GM12878 (cell line): Measurements from ENCODE around the gene LINGO1. TPM values are rescaled to one million over a fixed set of nuclear protein-coding genes. Genes with fewer than 3 reads are reported as not detected.

ENCODE experiments used
- ATAC-seq: fragments of 200-7000 bp; cut with Tn5 transposase; 3 replicates; pipeline ENCODE4 v1.9.1; 2020; ENCODE audit warnings: mild to moderate bottlenecking, moderate library complexity
- BruUV-seq: library from RNA; stranded (reverse); fragments of 400-500 nt; replicated peaks from 2 replicates; lab custom pipeline; 2021; lab: Mats Ljungman, UMichigan
- CTCF ChIA-PET: fragments of 300-600 bp; sonication (Branson Sonifier 250); formaldehyde crosslinking; extraction: SDS; loops from one replicate; lab custom pipeline; 2021; ENCODE audit warnings: inconsistent platforms; lab: Yijun Ruan, JAX
- POLR2A ChIA-PET: fragments of 350-600 bp; formaldehyde crosslinking; extraction: SDS; loops from one replicate; lab custom pipeline; 2021; ENCODE audit warnings: inconsistent platforms; lab: Charles Lee
- RAD21 ChIA-PET: fragments of 300-600 bp; sonication (Branson Sonifier 250); formaldehyde crosslinking; loops from one replicate; lab custom pipeline; 2023; ENCODE audit warnings: antibody characterized with exemption; ENCODE audit not compliant: unreplicated experiment; lab: Charles Lee
- SMC1A ChIA-PET: fragments of 300-600 bp; sonication (Branson Sonifier 250); formaldehyde crosslinking; loops from one replicate; lab custom pipeline; 2023; ENCODE audit not compliant: unreplicated experiment, uncharacterized antibody; lab: Charles Lee
- DNase-seq: peaks from one replicate; pipeline ENCODE4 v3.0.0-alpha.2; 2011; ENCODE audit warnings: low read depth, low spot score
- FAIRE-seq: peaks from 3 replicates; lab custom pipeline; 2011; peaks lifted over from hg19 to GRCh38; lab: Jason Lieb, UNC
- H2AFZ ChIP-seq: 2 replicates; pipeline ENCODE4 v1.6.0; 2011; ENCODE audit warnings: low read depth, low read length, control low read depth; ENCODE audit not compliant: control insufficient read depth
- H3K27ac ChIP-seq: 2 replicates; pipeline ENCODE4 v1.5.1; 2011; ENCODE audit warnings: control low read depth; ENCODE audit not compliant: control insufficient read depth, insufficient read depth
- H3K27me3 ChIP-seq, 2 experiments: replicated peaks in 1 of 2; 2 replicates each; pipeline versions ENCODE4 v1.6.0 to v1.6.1; 2011; ENCODE audit warnings: low read length in 1 of 2; ENCODE audit not compliant: control insufficient read depth in 2 of 2, insufficient read depth in 2 of 2
- H3K36me3 ChIP-seq, 2 experiments: 2 replicates each; pipeline ENCODE4 v1.5.1; 2011; ENCODE audit warnings: low read length in 1 of 2; ENCODE audit not compliant: control insufficient read depth in 2 of 2, insufficient read depth in 2 of 2
- H3K4me1 ChIP-seq: 2 replicates; pipeline ENCODE4 v1.6.1; 2011; ENCODE audit warnings: mild to moderate bottlenecking, low read length, moderate library complexity, mixed read lengths; ENCODE audit not compliant: control insufficient read depth, insufficient read depth
- H3K4me2 ChIP-seq: 2 replicates; pipeline ENCODE4 v1.6.0; 2011; ENCODE audit warnings: control low read depth; ENCODE audit not compliant: control insufficient read depth, insufficient read depth
- H3K4me3 ChIP-seq: fragments of 200-600 bp; sonication (generic); 2 replicates; pipeline ENCODE4 v1.5.1; 2016
- H3K79me2 ChIP-seq: 2 replicates; pipeline ENCODE4 v1.6.0; 2011; ENCODE audit warnings: low read length; ENCODE audit not compliant: control insufficient read depth, insufficient read depth
- H3K9ac ChIP-seq: 2 replicates; pipeline ENCODE4 v1.8.0; 2011; ENCODE audit warnings: low read length, control low read depth, mixed read lengths; ENCODE audit not compliant: control insufficient read depth, insufficient read depth
- H3K9me3 ChIP-seq: replicated peaks from 3 replicates; pipeline ENCODE4 v1.5.1; 2011; ENCODE audit warnings: mild to moderate bottlenecking, low read length; ENCODE audit not compliant: control insufficient read depth, insufficient read depth
- H4K20me1 ChIP-seq: 2 replicates; pipeline ENCODE4 v1.6.0; 2011; ENCODE audit not compliant: control insufficient read depth, insufficient read depth
- BACH1 ChIP-seq: fragments of 450-650 bp; IDR thresholded peaks from 2 replicates; pipeline ENCODE4 v1.6.1; 2017; ENCODE audit warnings: mild to moderate bottlenecking, borderline replicate concordance
- CBX5 ChIP-seq: sonication (generic); IDR thresholded peaks from 2 replicates; pipeline ENCODE4 v1.6.1; 2016; ENCODE audit warnings: low read depth, moderate library complexity, mild to moderate bottlenecking, inconsistent platforms
- DPF2 ChIP-seq: fragments of 450-650 bp; IDR thresholded peaks from 2 replicates; pipeline ENCODE4 v1.6.1; 2017; ENCODE audit warnings: mild to moderate bottlenecking
- IKZF1 ChIP-seq: fragments of 450-650 bp; conservative IDR thresholded peaks from 2 replicates; pipeline ENCODE4 v1.6.1; 2017; ENCODE audit warnings: antibody characterized with exemption, mild to moderate bottlenecking
- NFYB ChIP-seq: IDR thresholded peaks from 2 replicates; pipeline ENCODE4 v1.6.1; 2011; ENCODE audit warnings: low read depth, mild to moderate bottlenecking, low read length, improper control_type of control experiment, moderate library complexity; ENCODE audit not compliant: insufficient read depth
- PAX5 ChIP-seq: IDR thresholded peaks from 2 replicates; pipeline ENCODE4 v1.6.1; 2011; ENCODE audit warnings: low read depth, low read length, borderline replicate concordance
- PML ChIP-seq: IDR thresholded peaks from 2 replicates; pipeline ENCODE4 v1.6.1; 2012; ENCODE audit warnings: low read length, inconsistent platforms
- RBBP5 ChIP-seq: fragments of 200-600 bp; sonication (generic); conservative IDR thresholded peaks from 2 replicates; pipeline ENCODE4 v1.6.1; 2016
- SMAD1 ChIP-seq: fragments of 450-650 bp; IDR thresholded peaks from 2 replicates; pipeline ENCODE4 v1.6.1; 2018; ENCODE audit warnings: mild to moderate bottlenecking, low read depth; ENCODE audit not compliant: partially characterized antibody
- YBX1 ChIP-seq: fragments of 450-650 bp; IDR thresholded peaks from 2 replicates; pipeline ENCODE4 v1.6.1; 2016; ENCODE audit warnings: antibody characterized with exemption
- ZBED1 ChIP-seq: IDR thresholded peaks from 2 replicates; pipeline ENCODE4 v1.6.1; 2016; ENCODE audit warnings: borderline replicate concordance
- ZNF24 ChIP-seq: fragments of 450-650 bp; IDR thresholded peaks from 2 replicates; pipeline ENCODE4 v1.6.1; 2017; ENCODE audit warnings: antibody characterized with exemption, mild to moderate bottlenecking
- WGBS: methylation state at CpG from one replicate; pipeline ENCODE4 v1.1.6; 2016; ENCODE audit warnings: low lambda C conversion rate; ENCODE audit not compliant: insufficient replicate concordance, insufficient coverage; ENCODE audit errors: missing lambda C conversion rate; 5-methylcytosine and 5-hydroxymethylcytosine counted together
- in situ Hi-C: fragments of 300-500 bp; cut with MboI; formaldehyde crosslinking; loops from 9 replicates; pipeline ENCODE4 v1.14.3; 2018; ENCODE audit warnings: mixed read lengths
- intact Hi-C: fragments of 100-400 bp; cut with micrococcal nuclease; formaldehyde crosslinking; loops from one replicate; pipeline ENCODE4 v1.14.2; 2022; ENCODE audit not compliant: unreplicated experiment
- polyA plus RNA-seq, 11 experiments: library from polyadenylated mRNA; depleted of rRNA in 4 of 11; unstranded in 6 of 11; stranded (reverse) in 5 of 11; fragments of >200 nt; fragmentation: Nextera tagmentation in 4 of 11; fragmentation: Illumina TruSeq in 1 of 11; extraction: Ambion mirVana in 4 of 11; extraction: Trizol in 1 of 11; gene quantifications; 1 replicate in 1 of 11; 2 replicates in 10 of 11; pipeline versions ENCODE4 v1.2.1 to v1.2.3, GENCODE V29; 2011 to 2016; ENCODE audit warnings: inconsistent platforms in 2 of 11, missing spikeins in 2 of 11, low read depth in 1 of 11
- total RNA-seq, 4 experiments: library from RNA; depleted of rRNA in 3 of 4; stranded (reverse); fragments of >200 nt in 3 of 4; fragmentation: Illumina TruSeq in 1 of 4; extraction: Trizol in 1 of 4; gene quantifications; 2 replicates each; pipeline versions ENCODE4 v1.2.1 to v1.2.3, GENCODE V29; 2013 to 2021
- TF ChIP-seq, protein P1 (sequence below): fragments of 450-650 bp; IDR thresholded peaks from 2 replicates; pipeline ENCODE4 v1.6.1; 2017; ENCODE audit warnings: mild to moderate bottlenecking, moderate library complexity
- TF ChIP-seq, protein P2 (sequence below): IDR thresholded peaks from 2 replicates; pipeline ENCODE4 v1.6.1; 2012; ENCODE audit warnings: low read depth, low read length, improper control_type of control experiment
- TF ChIP-seq, protein P3 (sequence below): fragments of 450-650 bp; formaldehyde crosslinking; IDR thresholded peaks from 2 replicates; pipeline ENCODE4 v1.4.0; 2020; ENCODE audit warnings: mild to moderate bottlenecking, moderate library complexity
- TF ChIP-seq, protein P4 (sequence below): IDR thresholded peaks from 2 replicates; pipeline ENCODE4 v1.6.1; 2012; ENCODE audit warnings: low read length, inconsistent platforms

Gene LINGO1
- total and polyA plus RNA-seq, 10 of the 15 experiments (the other 5 are each of a cell fraction or from before 2014, with no cell fraction given) = 0.04 to 3.9 (median 0.17) TPM; not detected in 6

DNA sequence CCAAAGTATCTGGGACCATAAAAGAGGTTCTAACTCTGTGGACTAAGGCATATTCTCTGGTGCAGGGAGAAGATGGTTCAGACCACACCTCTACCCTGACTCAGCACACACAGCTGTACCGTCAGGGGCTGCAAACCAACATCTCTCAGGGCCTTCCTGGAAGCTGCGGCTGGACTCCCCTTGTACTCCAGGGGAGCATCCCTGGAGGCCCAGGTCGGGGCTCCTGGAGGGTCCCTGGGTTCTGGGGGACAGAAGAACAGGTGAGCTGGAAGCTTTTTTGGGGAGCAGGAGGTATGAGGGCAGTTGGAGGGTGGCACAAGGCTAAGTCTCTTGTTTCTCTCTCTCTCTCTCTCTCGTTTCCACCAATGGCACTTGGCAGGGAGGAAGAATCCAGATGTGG is 60.5 kb downstream of the LINGO1 start:
- ChIA-PET CTCF (no interaction called here), POLR2A (interaction anchor here (0.6 kb wide), 1 partner anchor 434 kb away, joined by 4 read pairs; no protein-coding TSS in a partner anchor), SMC1A (no interaction called here), RAD21 (no interaction called here)
- intact Hi-C loops = no loop called here
- H2AFZ ChIP-seq = no peak overlapping the region
- no TSS peak for BruUV-seq
- DNase-seq (no peak), ATAC-seq (no peak), FAIRE-seq (no peak)
- no peaks in the 10 kb centered on the region for H3K36me3 ChIP-seq
- H3K4me2 ChIP-seq = no peak overlapping the region
- H3K4me1 ChIP-seq = no peaks in the 10 kb centered on the region; the same call in 1 of the 2 replicates
- no peaks in the 10 kb centered on the region; the same call in 2 of the 3 replicates for H3K9me3 ChIP-seq
- H3K4me3 ChIP-seq = no peak overlapping the region
- WGBS = 25% methylated on average over 4 of the region's 4 CpGs
- H3K79me2 ChIP-seq = no peaks in the 10 kb centered on the region
- in situ Hi-C loops = no loop called here
- no peak overlapping the region for H3K27ac ChIP-seq
- no peaks in the 10 kb centered on the region for H4K20me1 ChIP-seq
- no peaks in the 10 kb centered on the region; a peak in 2 of 4 replicates for H3K27me3 ChIP-seq
- H3K9ac ChIP-seq = no peak overlapping the region
- no peak for TF ChIP-seq DPF2
- TF ChIP-seq PML = no peak
- TF ChIP-seq ZNF24 = no peak
- TF ChIP-seq, protein P1, sequence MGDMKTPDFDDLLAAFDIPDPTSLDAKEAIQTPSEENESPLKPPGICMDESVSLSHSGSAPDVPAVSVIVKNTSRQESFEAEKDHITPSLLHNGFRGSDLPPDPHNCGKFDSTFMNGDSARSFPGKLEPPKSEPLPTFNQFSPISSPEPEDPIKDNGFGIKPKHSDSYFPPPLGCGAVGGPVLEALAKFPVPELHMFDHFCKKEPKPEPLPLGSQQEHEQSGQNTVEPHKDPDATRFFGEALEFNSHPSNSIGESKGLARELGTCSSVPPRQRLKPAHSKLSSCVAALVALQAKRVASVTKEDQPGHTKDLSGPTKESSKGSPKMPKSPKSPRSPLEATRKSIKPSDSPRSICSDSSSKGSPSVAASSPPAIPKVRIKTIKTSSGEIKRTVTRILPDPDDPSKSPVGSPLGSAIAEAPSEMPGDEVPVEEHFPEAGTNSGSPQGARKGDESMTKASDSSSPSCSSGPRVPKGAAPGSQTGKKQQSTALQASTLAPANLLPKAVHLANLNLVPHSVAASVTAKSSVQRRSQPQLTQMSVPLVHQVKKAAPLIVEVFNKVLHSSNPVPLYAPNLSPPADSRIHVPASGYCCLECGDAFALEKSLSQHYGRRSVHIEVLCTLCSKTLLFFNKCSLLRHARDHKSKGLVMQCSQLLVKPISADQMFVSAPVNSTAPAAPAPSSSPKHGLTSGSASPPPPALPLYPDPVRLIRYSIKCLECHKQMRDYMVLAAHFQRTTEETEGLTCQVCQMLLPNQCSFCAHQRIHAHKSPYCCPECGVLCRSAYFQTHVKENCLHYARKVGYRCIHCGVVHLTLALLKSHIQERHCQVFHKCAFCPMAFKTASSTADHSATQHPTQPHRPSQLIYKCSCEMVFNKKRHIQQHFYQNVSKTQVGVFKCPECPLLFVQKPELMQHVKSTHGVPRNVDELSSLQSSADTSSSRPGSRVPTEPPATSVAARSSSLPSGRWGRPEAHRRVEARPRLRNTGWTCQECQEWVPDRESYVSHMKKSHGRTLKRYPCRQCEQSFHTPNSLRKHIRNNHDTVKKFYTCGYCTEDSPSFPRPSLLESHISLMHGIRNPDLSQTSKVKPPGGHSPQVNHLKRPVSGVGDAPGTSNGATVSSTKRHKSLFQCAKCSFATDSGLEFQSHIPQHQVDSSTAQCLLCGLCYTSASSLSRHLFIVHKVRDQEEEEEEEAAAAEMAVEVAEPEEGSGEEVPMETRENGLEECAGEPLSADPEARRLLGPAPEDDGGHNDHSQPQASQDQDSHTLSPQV = no peak
- no peak for TF ChIP-seq SMAD1
- TF ChIP-seq PAX5 = no peak
- no peak for TF ChIP-seq YBX1
- TF ChIP-seq, protein P2, sequence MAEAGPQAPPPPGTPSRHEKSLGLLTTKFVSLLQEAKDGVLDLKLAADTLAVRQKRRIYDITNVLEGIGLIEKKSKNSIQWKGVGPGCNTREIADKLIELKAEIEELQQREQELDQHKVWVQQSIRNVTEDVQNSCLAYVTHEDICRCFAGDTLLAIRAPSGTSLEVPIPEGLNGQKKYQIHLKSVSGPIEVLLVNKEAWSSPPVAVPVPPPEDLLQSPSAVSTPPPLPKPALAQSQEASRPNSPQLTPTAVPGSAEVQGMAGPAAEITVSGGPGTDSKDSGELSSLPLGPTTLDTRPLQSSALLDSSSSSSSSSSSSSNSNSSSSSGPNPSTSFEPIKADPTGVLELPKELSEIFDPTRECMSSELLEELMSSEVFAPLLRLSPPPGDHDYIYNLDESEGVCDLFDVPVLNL = no peak
- TF ChIP-seq, protein P3, sequence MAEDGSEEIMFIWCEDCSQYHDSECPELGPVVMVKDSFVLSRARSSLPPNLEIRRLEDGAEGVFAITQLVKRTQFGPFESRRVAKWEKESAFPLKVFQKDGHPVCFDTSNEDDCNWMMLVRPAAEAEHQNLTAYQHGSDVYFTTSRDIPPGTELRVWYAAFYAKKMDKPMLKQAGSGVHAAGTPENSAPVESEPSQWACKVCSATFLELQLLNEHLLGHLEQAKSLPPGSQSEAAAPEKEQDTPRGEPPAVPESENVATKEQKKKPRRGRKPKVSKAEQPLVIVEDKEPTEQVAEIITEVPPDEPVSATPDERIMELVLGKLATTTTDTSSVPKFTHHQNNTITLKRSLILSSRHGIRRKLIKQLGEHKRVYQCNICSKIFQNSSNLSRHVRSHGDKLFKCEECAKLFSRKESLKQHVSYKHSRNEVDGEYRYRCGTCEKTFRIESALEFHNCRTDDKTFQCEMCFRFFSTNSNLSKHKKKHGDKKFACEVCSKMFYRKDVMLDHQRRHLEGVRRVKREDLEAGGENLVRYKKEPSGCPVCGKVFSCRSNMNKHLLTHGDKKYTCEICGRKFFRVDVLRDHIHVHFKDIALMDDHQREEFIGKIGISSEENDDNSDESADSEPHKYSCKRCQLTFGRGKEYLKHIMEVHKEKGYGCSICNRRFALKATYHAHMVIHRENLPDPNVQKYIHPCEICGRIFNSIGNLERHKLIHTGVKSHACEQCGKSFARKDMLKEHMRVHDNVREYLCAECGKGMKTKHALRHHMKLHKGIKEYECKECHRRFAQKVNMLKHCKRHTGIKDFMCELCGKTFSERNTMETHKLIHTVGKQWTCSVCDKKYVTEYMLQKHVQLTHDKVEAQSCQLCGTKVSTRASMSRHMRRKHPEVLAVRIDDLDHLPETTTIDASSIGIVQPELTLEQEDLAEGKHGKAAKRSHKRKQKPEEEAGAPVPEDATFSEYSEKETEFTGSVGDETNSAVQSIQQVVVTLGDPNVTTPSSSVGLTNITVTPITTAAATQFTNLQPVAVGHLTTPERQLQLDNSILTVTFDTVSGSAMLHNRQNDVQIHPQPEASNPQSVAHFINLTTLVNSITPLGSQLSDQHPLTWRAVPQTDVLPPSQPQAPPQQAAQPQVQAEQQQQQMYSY (CRISPR knock-in tag) = no peak
- TF ChIP-seq ZBED1 = no peak
- TF ChIP-seq RBBP5 = no peak
- TF ChIP-seq, protein P4, sequence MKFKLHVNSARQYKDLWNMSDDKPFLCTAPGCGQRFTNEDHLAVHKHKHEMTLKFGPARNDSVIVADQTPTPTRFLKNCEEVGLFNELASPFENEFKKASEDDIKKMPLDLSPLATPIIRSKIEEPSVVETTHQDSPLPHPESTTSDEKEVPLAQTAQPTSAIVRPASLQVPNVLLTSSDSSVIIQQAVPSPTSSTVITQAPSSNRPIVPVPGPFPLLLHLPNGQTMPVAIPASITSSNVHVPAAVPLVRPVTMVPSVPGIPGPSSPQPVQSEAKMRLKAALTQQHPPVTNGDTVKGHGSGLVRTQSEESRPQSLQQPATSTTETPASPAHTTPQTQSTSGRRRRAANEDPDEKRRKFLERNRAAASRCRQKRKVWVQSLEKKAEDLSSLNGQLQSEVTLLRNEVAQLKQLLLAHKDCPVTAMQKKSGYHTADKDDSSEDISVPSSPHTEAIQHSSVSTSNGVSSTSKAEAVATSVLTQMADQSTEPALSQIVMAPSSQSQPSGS = no peak
- no peak for TF ChIP-seq CBX5
- no peak for TF ChIP-seq BACH1
- TF ChIP-seq NFYB = no peak
- TF ChIP-seq IKZF1 = no peak
